NCI-H2196 (cell line): ENCODE data around the gene CFTR.
A peak's percentile ranks its signal among the peaks of the same experiment; 100 is the strongest.
"Not testable (repeated sequence)": the region's sequence is repeated elsewhere in the genome, so short reads cannot be mapped to it uniquely, and the experiment has no call there.

Source experiments
- DNase-seq: peaks from one replicate; lab custom pipeline; 2025; ENCODE audit not compliant: unreplicated experiment; lab: John Stamatoyannopoulos, UW

Gene CFTR

DNA sequence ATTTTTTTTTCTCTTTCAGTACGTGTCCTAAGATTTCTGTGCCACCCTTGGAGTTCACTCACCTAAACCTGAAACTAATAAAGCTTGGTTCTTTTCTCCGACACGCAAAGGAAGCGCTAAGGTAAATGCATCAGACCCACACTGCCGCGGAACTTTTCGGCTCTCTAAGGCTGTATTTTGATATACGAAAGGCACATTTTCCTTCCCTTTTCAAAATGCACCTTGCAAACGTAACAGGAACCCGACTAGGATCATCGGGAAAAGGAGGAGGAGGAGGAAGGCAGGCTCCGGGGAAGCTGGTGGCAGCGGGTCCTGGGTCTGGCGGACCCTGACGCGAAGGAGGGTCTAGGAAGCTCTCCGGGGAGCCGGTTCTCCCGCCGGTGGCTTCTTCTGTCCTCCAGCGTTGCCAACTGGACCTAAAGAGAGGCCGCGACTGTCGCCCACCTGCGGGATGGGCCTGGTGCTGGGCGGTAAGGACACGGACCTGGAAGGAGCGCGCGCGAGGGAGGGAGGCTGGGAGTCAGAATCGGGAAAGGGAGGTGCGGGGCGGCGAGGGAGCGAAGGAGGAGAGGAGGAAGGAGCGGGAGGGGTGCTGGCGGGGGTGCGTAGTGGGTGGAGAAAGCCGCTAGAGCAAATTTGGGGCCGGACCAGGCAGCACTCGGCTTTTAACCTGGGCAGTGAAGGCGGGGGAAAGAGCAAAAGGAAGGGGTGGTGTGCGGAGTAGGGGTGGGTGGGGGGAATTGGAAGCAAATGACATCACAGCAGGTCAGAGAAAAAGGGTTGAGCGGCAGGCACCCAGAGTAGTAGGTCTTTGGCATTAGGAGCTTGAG is at the start of gene CFTR:
TSS of gene CFTR (plus strand) at position 801 of the 830 bp plus-strand sequence. CDS start 70 bp downstream, outside the sequence.
- DNase-seq = no peak

GRCh38 chr7:117435475-117436043 is 44.3 kb upstream of the CFTR start:
- DNase-seq = peak; percentile 22

DNA sequence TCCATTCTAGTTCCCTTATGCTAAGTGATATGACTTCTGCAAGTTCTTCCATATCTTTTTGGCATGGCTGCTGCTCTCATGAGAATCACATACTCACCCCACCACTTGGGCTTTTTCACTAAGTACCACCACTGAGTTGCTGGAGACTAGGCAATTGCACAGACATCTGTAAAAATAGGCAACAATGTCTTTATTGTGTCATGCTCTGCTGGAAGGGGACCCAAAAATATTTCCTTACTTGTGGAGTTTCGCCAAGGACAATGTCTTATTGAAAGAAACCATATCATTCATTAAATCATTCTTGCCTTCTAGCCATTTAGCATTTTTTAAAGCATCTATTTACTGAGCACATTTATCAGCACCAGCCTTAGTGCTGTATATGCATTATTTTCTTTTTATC is 35.2 kb upstream of the CFTR start:
- no peak for DNase-seq

GRCh38 chr7:117445206-117445605 is 34.6 kb upstream of the CFTR start:
- DNase-seq = no peak

- no peak for DNase-seq
Observed at GRCh38 chr7:117446220-117446815, 33.5 kb upstream of the CFTR start.

DNA sequence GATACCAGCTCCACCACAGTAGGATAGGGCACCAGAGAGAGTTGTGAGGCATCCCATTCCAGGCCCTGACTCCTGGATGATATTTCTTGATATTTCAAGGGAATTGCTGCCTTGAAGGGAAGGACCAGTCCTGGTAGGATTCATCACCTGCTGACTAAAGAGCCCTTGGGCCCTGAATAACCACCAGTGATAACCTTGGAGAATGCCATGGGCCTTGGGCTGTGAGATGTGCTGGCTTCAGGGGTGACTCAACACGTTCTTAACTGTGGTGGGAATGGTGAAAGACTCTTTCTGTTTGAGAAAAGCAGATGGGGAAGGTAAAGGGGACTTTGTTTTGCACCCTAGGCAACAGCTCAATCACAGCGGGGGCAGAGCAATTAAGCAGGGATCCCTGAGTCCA is 31.2 kb upstream of the CFTR start:
- DNase-seq = no peak

DNA sequence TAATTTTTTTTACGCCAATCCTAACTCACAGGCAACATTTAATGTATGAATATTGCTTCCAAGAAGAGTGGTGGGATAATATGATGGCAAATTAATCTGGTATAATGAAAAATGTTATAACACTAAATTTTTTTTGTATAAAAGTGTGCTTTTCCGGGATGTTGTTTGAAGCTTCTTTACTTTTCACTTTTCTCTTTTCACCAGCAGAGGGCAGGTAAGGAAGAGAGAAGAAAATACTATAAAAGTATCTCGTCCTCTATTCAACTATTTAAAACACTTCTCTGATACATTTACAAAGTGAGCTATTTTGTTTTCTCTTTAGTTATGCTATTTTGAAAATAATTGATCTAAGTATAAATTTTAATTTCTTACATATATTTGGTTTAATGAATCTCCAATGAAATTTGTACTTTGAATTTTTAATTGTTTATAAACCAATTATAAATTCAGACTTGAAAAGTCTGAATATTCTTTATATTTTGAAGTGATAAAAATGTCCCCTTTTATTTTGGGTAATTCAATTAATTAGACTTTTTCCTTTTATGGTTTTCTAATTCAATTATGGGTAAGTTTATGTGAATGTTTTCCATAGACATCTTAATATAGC is 20.7 kb upstream of the CFTR start:
- DNase-seq = peak; percentile 32

- no peak for DNase-seq
Observed at GRCh38 chr7:117459735-117460134, 20.1 kb upstream of the CFTR start.

GRCh38 chr7:117460815-117461214 is 19.0 kb upstream of the CFTR start:
- not testable (repeated sequence) for DNase-seq

- no peak for DNase-seq
Observed at GRCh38 chr7:117468174-117468573, 11.7 kb upstream of the CFTR start.

DNA sequence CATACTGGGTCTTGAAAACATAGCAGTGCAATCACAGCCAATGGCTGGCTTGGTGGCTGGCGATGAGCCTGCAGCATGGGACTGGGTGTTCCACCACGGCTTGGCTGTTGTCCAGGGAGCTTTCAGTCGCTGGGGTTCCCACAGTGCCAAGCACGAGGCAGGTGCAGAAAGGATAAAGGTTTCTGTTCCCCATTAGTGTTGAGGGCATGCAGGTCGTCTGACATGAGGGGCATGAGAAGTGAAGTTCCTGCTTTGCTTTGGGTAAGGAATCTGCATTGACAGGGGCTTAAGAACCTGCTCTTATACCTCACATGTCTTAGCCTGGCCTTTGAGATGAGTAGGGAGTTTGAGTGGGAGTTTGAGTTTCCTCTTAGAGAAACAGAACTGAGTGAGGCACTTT is 9.0 kb upstream of the CFTR start:
- no peak for DNase-seq

GRCh38 chr7:117472335-117472734 is 7.5 kb upstream of the CFTR start:
- no peak for DNase-seq

DNA sequence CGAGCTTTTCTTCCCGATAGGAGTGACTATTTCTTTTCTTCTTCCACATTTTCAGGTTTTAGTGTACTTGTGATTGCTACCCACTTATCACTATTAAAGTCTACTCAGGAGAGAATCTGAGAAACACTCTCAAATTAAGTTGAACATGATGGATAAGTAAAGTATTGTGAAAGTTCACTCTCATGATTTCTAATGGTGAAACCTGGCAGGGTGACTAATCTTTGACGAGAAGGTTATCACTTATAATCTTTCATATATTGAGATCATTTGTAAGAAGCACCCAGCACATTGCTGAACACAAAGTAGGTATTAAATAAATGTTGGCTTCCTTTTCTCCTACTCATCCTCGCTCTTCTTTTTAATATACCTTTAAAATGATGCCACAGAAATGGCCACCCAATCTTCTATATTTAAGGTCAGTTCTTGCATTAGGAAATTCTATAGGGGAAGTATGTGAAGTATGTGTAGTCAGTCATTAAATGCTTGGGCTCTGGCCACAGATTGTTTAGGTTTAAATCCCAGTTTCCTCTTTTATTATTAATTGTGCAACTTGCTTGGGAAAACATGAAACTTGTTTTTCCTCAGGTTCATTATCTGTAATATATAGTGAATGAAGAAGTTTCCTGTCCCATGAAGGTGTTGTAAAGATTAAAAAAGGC is 3.1 kb upstream of the CFTR start:
- no peak for DNase-seq

- DNase-seq = no peak
Observed at GRCh38 chr7:117478836-117479224, 995 bp upstream of the CFTR start.

- DNase-seq = no peak
Observed at GRCh38 chr7:117480055-117480362, 184 bp downstream of the CFTR start.

DNA sequence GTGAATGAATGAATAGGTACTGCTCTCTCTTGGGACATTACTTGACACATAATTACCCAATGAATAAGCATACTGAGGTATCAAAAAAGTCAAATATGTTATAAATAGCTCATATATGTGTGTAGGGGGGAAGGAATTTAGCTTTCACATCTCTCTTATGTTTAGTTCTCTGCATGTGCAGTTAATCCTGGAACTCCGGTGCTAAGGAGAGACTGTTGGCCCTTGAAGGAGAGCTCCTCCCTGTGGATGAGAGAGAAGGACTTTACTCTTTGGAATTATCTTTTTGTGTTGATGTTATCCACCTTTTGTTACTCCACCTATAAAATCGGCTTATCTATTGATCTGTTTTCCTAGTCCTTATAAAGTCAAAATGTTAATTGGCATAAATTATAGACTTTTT is 1.2 kb downstream of the CFTR start:
- DNase-seq = no peak

GRCh38 chr7:117485118-117485620 is 5.3 kb downstream of the CFTR start:
- DNase-seq = no peak

GRCh38 chr7:117489016-117489415 is 9.2 kb downstream of the CFTR start:
- DNase-seq = no peak

GRCh38 chr7:117489430-117489829 is 9.6 kb downstream of the CFTR start:
- no peak for DNase-seq

- no peak for DNase-seq
Observed at GRCh38 chr7:117489911-117490310, 10.1 kb downstream of the CFTR start.

DNA sequence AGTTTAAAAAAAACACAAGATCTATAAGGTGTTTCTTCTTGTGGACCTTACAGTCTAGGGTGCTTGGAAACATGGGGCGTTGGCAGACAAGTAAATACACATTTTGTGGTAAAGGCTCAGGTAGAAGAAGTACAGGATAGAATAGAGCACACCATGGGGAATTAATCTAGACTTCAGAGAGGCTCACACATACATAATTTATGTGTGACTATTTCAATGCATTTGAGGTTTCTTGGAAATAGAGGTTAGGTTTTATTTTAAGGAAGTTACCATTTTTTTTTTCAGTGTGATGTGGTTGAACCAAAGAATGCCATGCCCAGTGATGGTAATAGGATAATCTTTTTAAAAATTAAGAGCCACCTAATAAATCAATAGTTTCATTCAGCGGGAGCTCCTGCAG is 12.8 kb downstream of the CFTR start:
- DNase-seq = no peak
